HG03565 (cell line): ENCODE data around the gene TFPT.
A peak's percentile ranks its signal among the peaks of the same experiment; 100 is the strongest.
"Not testable (repeated sequence)": the region's sequence is repeated elsewhere in the genome, so short reads cannot be mapped to it uniquely, and the experiment has no call there.

ENCODE experiments used
- ATAC-seq: cut with Tn5 transposase; IDR thresholded peaks from one replicate; pipeline ENCODE4 v1.9.1; 2021; ENCODE audit warnings: mild to moderate bottlenecking, moderate library complexity; ENCODE audit not compliant: unreplicated experiment

TFPT gene

DNA sequence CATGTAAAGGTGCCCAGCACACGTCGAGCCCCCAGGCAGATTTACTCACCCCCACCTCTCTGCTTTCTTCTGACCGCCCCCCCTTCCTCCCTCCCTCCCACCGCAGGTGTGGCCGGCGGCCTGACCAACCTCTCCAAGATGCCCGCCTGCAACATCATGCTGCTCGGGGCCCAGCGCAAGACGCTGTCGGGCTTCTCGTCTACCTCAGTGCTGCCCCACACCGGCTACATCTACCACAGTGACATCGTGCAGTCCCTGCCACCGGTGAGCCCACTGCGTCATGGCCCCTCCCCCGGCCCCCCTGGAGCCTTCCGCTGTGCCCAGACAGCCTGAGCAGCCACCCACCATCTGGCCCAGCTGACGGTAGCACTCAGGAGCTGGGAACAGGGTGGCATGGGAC lies 8.9 kb upstream of the TFPT start:
- no peak for ATAC-seq

GRCh38 chr19:54123682-54124081 lies 8.2 kb upstream of the TFPT start:
- no peak for ATAC-seq

DNA sequence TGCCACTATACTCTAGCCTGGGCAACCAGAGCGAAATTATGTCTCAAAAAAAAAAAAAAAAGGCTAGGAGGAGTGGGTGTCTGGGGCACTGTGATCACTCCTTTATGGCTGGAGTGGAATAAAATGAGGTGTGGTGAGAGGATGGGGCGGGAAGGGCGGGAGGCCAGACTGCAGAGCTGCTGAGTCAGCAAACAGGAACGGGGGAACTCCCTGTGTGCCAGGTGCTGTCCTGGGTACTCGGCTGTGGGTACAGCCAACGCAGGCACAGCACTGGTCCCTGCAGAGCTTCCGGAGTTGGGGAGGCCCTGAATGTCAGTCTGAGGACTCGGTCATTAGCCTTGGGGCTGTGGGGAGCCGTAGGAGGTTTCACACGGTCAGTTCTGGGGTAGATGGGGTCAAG lies 5.8 kb upstream of the TFPT start:
- no peak for ATAC-seq

- no peak for ATAC-seq
These were observed 933 bp downstream of the TFPT start for GRCh38 chr19:54114340-54115108.

- ATAC-seq = no peak
These were observed 5.8 kb downstream of the TFPT start for GRCh38 chr19:54109651-54110050.

DNA sequence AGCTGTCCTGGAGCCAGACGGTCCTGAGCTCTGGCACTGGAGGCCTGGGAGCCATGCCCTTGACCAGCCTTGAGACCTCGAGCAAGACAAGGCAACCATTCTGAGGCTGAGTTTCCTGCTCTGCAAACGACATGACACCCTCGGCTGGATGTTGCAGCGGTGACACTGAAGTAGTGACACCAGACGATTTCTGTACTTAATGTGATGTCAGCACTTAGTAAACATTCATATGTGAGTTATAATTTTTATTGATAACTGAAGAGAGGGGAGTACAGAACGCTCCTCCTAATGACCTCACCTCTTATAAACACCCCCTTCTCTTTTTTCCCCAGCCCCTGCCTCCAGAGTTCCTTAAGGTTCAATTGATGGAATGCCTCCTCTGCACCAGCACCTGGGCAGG lies 7.0 kb downstream of the TFPT start:
- ATAC-seq = no peak

GRCh38 chr19:54107876-54108490 lies 7.5 kb downstream of the TFPT start:
- no peak for ATAC-seq

- no peak for ATAC-seq
These were observed 8.7 kb downstream of the TFPT start for GRCh38 chr19:54106716-54107115.

- ATAC-seq = no peak
These were observed 9.7 kb downstream of the TFPT start for GRCh38 chr19:54105796-54106195.

GRCh38 chr19:54104998-54105715 lies 10.3 kb downstream of the TFPT start:
- ATAC-seq = no peak

DNA sequence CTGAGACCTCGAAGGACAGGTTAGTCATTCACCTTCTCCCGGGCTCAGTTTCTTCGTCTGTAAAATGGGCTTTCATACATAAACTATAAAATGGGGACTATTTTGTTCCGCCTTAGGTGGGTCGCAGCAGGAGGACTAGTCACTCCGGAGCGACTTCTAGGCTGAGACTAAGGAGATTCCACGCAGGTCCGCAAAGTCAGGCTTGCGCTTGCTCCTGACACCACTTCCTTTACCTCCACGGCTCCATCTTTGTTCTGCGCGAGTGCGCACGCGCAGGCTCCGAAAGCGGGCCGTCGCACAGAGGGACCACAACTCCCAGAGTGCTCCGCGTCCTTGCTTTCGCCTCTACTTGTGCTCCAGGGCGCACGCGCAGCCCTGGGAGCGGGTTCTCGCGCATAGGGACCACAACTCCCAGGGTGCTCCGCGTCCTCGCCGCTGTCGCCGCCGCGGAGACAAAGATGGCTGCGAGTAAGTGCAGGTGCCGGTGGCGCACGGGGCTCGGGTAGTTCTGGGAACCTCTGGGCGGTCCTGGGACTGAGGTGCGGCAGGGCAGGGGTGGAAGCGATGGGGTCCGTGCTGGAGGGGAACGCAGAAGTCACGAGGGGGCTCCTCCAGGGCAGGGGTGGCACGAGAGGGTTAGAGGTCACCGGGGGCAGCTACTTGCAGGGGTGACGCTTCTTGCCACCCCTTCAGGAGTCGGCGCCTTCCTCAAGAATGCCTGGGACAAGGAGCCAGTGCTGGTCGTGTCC lies 12.9 kb downstream of the TFPT start, which contains the start of gene NDUFA3:
Gene NDUFA3, plus strand, starts transcription at position 435 of the 749 bp plus-strand sequence. Its CDS starts 24 bp downstream, at position 459.
- ATAC-seq = peak; percentile 98

- ATAC-seq = no peak
These were observed 14.9 kb downstream of the TFPT start, which contains the start of gene OSCAR for GRCh38 chr19:54100561-54100960. Gene OSCAR, minus strand, starts transcription at chr19:54100803. Its CDS starts 11 bp downstream, at chr19:54100792.

- ATAC-seq = not testable (repeated sequence)
These were observed 15.6 kb downstream of the TFPT start for GRCh38 chr19:54099903-54100255.

DNA sequence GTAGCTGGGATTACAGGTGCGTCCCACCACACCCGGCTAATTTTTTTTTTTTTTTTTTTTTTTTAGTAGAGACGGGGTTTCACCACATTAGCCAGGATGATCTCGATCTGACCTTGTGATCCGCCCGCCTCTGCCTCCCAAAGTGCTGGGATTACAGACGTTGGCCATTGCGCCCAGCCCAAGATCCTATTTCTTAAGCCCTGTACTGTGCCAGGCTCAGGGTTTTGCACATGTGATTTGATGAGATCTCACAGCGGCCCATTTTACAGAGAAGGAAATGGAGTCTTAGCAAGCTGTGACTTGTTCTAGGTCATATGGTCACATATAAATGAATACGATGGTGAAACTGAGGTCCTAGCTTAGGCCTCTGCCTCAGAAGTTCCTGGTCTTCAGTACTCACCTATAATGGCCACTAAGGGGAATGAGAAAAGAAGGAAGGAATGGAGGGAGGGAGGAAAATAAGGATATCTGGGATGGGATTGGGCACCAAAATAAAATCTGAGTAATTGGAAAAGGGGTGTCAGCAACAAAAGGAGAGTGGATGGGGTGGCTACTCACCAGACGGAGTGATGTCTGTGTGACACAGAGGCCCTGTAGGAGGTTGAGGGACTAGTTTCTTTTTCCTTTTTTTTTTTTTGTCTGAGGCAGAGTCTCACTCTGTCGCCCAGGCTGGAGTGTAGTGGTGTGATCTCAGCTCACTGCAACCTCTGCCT lies 16.1 kb downstream of the TFPT start:
- no peak for ATAC-seq

- ATAC-seq = no peak
These were observed 18.8 kb downstream of the TFPT start for GRCh38 chr19:54096617-54097106.

DNA sequence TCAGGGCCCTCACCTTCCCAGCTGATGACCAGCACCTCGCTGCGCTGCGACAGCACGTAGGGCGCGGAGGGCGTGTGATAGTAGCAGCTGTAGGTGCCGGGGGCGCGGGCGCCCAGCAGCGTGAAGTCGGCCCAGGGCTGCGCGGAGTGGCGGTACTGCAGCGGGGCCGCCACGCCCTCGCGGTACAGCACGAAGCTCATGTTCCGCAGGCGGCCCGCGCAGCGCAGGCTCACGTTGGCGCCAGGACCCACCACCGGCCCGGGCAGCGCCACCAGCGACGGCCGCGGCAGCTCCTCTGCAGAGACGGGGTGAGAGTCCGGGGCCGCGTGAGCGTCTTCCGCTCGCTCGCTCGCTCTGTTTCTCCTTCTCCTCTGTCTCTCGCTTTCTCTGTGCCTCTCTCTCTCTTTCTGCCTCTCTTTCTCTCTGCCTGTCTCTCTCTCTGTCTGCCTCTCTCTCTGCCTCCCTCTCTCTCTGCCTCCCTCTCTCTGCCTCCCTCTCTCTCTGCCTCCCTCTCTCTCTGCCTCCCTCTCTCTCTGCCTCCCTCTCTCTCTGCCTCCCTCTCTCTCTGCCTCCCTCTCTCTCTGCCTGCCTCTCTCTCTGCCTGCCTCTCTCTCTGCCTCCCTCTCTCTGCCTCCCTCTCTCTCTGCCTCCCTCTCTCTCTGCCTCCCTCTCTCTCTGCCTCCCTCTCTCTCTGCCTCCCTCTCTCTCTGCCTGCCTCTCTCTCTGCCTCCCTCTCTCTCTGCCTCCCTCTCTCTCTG lies 19.4 kb downstream of the TFPT start:
- ATAC-seq = not testable (repeated sequence)

GRCh38 chr19:54095136-54095858 lies 20.2 kb downstream of the TFPT start:
- ATAC-seq = no peak

- no peak for ATAC-seq
These were observed 20.9 kb downstream of the TFPT start for GRCh38 chr19:54094426-54095000.

- ATAC-seq = no peak
These were observed 31.0 kb downstream of the TFPT start for GRCh38 chr19:54084410-54084809.
